Left renal pelvis (tissue), 4 donors: ENCODE results near the gene ARF4. TPM values are rescaled to one million over a fixed set of nuclear protein-coding genes. Genes with fewer than 3 reads are reported as not detected.
A peak's percentile ranks its signal among the peaks of the same experiment; 100 is the strongest.
"Not testable (repeated sequence)": the region's sequence is repeated elsewhere in the genome, so short reads cannot be mapped to it uniquely, and the experiment has no call there.

ENCODE experiments used
- DNase-seq, 4 donors: peaks; one replicate each; pipeline ENCODE4 v3.0.0-alpha.2; 2013; ENCODE audit warnings: low read depth in 4 of 4, low spot score in 3 of 4
- polyA plus RNA-seq, 4 donors: library from polyadenylated mRNA; unstranded; fragments of 120-200 nt; gene quantifications; one replicate each; pipeline ENCODE4 v1.2.1, GENCODE V29; 2013; ENCODE audit not compliant: insufficient read length in 4 of 4

ARF4 gene
- polyA plus RNA-seq: 100 to 1,000 TPM; 209 to 325 (median 286) TPM

- DNase-seq: peak; percentile 95 to 97 (median 97)
Measured at GRCh38 chr3:57597127-57597923, at the start of gene ARF4. Gene ARF4, minus strand, starts transcription at chr3:57597344. Its CDS starts 204 bp downstream, at chr3:57597140.

- no peak for DNase-seq
Measured at GRCh38 chr3:57646723-57647122, 49.6 kb upstream of the ARF4 start.

- no peak for DNase-seq
Measured at GRCh38 chr3:57644740-57645139, 47.6 kb upstream of the ARF4 start.

- no peak for DNase-seq
Measured at GRCh38 chr3:57637391-57637790, 40.2 kb upstream of the ARF4 start.

- not testable (repeated sequence) for DNase-seq
Measured at GRCh38 chr3:57634259-57634658, 37.1 kb upstream of the ARF4 start.

GRCh38 chr3:57627976-57628375 lies 30.8 kb upstream of the ARF4 start:
- DNase-seq: no peak

GRCh38 chr3:57624801-57625200 lies 27.7 kb upstream of the ARF4 start:
- DNase-seq: no peak

GRCh38 chr3:57622362-57622761 lies 25.2 kb upstream of the ARF4 start:
- DNase-seq: no peak

- no peak for DNase-seq
Measured at GRCh38 chr3:57617739-57618138, 20.6 kb upstream of the ARF4 start.

GRCh38 chr3:57616233-57616632 lies 19.1 kb upstream of the ARF4 start:
- no peak for DNase-seq

GRCh38 chr3:57611870-57612269 lies 14.7 kb upstream of the ARF4 start:
- not testable (repeated sequence) for DNase-seq

- DNase-seq: no peak
Measured at GRCh38 chr3:57605683-57606082, 8.5 kb upstream of the ARF4 start.

GRCh38 chr3:57604971-57605370 lies 7.8 kb upstream of the ARF4 start:
- no peak for DNase-seq

GRCh38 chr3:57600195-57600594 lies 3.1 kb upstream of the ARF4 start:
- no peak for DNase-seq

GRCh38 chr3:57598765-57599360 lies 1.7 kb upstream of the ARF4 start:
- DNase-seq: no peak

- peak in 3 of 4 donors; percentile 42 to 54 (median 50) for DNase-seq
Measured at GRCh38 chr3:57596495-57597126, 533 bp downstream of the ARF4 start.

GRCh38 chr3:57594576-57594975 lies 2.6 kb downstream of the ARF4 start:
- no peak for DNase-seq

GRCh38 chr3:57594144-57594543 lies 3.0 kb downstream of the ARF4 start:
- DNase-seq: no peak

- no peak for DNase-seq
Measured at GRCh38 chr3:57592306-57592705, 4.8 kb downstream of the ARF4 start.

GRCh38 chr3:57587905-57588304 lies 9.2 kb downstream of the ARF4 start:
- DNase-seq: no peak

GRCh38 chr3:57586778-57587177 lies 10.4 kb downstream of the ARF4 start:
- DNase-seq: no peak

GRCh38 chr3:57583544-57583943 lies 13.6 kb downstream of the ARF4 start:
- no peak for DNase-seq
